ENCODE results near the gene CORT.
"Not testable (repeated sequence)": the region's sequence is repeated elsewhere in the genome, so short reads cannot be mapped to it uniquely, and the experiment has no call there.

Gene CORT

DNA sequence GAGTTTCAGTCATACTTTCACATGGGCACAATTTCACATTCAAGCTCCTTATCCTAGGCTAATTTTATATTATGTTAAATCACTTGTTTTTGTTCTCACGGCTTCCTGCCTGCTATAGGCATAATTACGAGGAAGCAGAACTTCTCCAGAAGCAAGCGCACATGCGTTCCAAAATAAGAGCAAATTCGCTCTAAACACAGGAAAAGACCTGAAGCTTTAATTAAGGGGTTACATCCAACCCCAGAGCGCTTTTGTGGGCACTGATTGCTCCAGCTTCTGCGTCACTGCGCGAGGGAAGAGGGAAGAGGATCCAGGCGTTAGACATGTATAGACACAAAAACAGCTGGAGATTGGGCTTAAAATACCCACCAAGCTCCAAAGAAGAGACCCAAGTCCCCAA lies at the start of gene CORT:
Gene CORT (plus strand): TSS at position 281 of the 400 bp plus-strand sequence. CDS start 193 bp downstream, outside the sequence.
- FAIRE-seq (no peak), DNase-seq (ENCODE audit: insufficient read length, low spot score) (no peak)

GRCh38 chr1:10401281-10401680 lies 48.5 kb upstream of the CORT start:
- FAIRE-seq (no peak), DNase-seq (ENCODE audit: insufficient read length, low spot score) (no peak)

- FAIRE-seq (no peak), DNase-seq (ENCODE audit: insufficient read length, low spot score) (no peak)
Measured at GRCh38 chr1:10402729-10403274, 47.0 kb upstream of the CORT start.

- FAIRE-seq = no peak
- no peak for DNase-seq (ENCODE audit: insufficient read length, low spot score)
Measured at GRCh38 chr1:10407201-10407600, 42.6 kb upstream of the CORT start.

DNA sequence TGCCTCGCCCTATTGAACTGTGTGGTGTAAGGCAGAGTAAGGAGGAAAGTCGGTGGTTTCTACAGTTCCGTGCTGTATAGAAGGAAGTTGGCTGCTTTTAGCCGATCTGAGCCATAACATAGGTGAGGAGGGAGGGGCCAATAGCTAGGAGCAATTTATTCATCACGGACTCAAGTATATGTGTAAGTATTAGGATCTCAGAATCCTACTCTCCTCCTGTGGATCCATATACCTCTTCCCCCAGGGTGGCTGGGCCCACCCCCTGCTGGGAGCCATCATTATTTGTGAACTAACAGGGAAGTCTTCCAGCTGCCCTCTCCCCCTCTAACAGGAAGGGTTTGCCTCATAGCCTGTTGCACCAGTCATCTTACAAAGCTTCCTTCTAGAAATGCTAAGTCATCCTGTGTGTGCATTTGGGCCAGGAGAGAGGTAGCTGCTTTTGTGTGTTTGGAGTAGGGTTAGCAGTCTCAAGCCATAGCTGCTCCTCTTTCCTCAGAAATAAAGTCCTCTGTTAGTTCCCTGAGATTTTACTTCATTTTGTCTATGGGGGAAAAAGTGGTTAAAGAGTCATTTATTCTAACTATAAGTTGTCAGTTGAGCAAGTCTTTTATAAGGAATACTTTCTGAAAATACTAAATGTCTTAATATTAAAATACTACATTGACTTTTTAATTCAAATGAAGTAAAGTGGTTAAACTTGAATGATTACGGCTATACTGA lies 34.5 kb upstream of the CORT start:
- no peak for FAIRE-seq
- DNase-seq (ENCODE audit: insufficient read length, low spot score) = no peak

DNA sequence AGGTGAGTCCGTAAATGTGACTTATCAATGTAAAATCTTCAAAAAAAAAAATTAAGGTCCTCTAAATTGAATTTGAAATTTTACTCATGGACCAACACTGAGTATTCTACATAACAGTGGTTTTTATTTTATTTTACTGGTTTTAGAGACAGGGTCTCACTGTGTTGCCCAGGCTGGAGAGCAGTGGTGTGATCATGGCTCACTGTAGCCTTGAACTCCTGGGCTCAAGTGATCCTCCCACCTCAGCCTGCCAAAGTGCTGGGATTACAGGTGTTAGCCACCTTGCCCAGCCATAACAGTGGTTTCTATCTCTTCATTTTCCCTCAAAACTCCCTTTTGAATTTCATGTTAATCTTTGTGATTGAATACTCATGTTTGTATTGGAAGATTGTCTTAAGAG lies 33.9 kb upstream of the CORT start:
- DNase-seq (ENCODE audit: insufficient read length, low spot score); FAIRE-seq: not testable (repeated sequence)

- FAIRE-seq; DNase-seq (ENCODE audit: insufficient read length, low spot score): not testable (repeated sequence)
Measured at GRCh38 chr1:10418741-10419140, 31.1 kb upstream of the CORT start.

GRCh38 chr1:10419351-10419750 lies 30.5 kb upstream of the CORT start:
- FAIRE-seq (no peak), DNase-seq (ENCODE audit: insufficient read length, low spot score) (no peak)

GRCh38 chr1:10421637-10422036 lies 28.2 kb upstream of the CORT start:
- DNase-seq (ENCODE audit: insufficient read length, low spot score) (no peak), FAIRE-seq (no peak)

GRCh38 chr1:10424034-10424433 lies 25.8 kb upstream of the CORT start:
- DNase-seq (ENCODE audit: insufficient read length, low spot score) (no peak), FAIRE-seq (no peak)

DNA sequence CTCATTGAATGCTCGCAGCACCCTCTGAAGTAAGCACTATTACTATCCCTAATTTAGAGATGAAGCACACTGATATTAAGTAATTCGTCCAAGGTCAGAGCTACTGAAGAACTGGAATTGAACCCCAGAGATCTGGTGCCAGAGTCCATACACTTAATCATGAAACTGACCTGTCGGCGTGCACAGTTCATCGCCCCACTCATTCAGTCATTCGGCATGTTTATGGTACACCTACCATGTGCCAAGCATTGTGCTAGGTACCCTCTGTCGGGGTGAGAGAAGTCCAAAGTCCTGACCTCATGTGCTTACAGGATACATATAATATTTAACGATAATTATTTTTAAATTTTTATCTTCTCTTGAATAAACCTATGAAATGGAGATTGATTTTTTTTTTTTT lies 25.2 kb upstream of the CORT start:
- FAIRE-seq (no peak), DNase-seq (ENCODE audit: insufficient read length, low spot score) (no peak)

DNA sequence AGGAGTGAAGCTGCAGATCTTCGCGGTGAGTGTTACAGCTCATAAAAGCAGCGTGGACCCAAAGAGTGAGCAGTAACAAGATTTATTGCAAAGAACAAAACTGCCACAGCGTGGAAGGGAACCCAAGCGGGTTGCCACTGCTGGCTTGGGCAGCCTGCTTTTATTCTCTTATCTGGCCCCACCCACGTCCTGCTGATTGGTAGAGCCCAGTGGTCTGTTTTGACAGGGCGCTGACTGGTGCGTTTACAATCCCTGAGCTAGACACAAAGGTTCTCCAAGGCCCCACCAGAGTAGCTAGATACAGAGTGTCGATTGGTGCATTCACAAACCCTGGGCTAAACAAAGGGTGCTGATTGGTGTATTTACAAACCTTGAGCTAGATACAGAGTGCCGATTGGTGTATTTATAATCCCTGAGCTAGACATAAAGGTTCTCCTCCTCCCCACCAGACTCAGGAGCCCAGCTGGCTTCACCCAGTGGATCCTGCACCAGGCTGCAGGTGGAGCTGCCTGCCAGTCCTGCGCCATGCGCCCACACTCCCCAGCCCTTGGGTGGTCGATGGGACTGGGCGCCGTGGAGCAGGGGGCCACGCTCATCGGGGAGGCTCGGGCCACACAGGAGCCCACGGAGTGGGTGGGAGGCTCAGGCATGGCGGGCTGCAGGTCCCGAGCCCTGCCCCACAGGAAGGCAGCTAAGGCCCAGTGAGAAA lies 23.9 kb upstream of the CORT start:
- DNase-seq (ENCODE audit: insufficient read length, low spot score); FAIRE-seq: not testable (repeated sequence)

DNA sequence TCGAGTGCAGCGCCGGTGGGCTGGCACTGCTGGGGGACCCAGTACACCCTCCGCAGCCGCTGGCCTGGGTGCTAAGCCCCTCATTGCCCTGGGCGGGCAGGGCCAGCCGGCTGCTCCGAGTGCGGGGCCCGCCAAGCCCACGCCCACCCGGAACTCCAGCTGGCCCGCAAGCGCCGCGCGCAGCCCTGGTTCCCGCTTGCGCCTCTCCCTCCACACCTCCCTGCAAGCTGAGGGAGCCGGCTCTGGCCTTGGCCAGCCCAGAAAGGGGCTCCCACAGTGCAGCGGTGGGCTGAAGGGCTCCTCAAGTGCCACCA lies 23.3 kb upstream of the CORT start:
- not testable (repeated sequence) for FAIRE-seq; DNase-seq (ENCODE audit: insufficient read length, low spot score)

DNA sequence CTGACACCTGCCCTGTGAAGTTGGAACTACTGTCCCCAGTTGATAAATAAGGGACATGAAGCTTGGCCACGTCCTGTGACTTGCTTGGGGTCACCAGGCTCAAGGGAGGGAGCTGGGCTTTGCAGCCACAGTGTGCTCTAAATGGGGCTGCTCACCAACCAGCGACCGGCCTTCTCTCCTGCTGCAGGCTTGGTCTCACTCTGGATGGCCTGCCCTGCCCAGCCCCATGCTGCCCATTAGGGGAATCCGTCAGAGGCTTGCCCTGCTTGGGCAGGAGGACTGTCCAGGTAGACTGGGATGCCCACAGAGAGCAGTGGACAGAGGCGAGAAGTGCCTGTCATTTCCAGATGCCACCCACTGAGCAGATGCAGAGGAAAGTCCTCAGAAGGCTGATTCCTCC lies 20.8 kb upstream of the CORT start:
- no peak for DNase-seq (ENCODE audit: insufficient read length, low spot score)
- no peak for FAIRE-seq

DNA sequence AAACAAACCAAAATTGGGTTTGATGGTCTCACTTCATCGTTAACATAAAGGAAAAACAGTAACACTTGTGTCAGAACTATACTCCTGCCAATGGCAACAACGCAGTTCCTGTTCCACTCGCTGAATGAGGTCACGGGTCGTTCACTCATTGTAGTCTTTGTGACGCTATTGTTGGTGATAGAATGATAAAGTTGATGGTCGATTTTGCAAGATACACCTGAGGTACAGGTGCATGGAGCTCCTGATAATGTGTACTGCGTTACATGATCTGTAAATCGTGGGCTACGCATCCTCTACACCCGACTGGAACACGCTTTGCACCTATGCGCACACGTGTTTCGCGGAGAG lies 20.0 kb upstream of the CORT start:
- DNase-seq (ENCODE audit: insufficient read length, low spot score) (no peak), FAIRE-seq (no peak)

- DNase-seq (ENCODE audit: insufficient read length, low spot score) = peak; percentile 93
- no peak for FAIRE-seq
Measured at GRCh38 chr1:10430216-10431069, 19.4 kb upstream of the CORT start, which contains the start of gene CENPS. TSS of gene CENPS (plus strand) at chr1:10430433. CDS start at chr1:10430518, 85 bp downstream.

- FAIRE-seq = no peak
- DNase-seq (ENCODE audit: insufficient read length, low spot score) = no peak
Measured at GRCh38 chr1:10431070-10431730, 18.6 kb upstream of the CORT start.

GRCh38 chr1:10432910-10433700 lies 16.7 kb upstream of the CORT start:
- no peak for FAIRE-seq
- no peak for DNase-seq (ENCODE audit: insufficient read length, low spot score)

DNA sequence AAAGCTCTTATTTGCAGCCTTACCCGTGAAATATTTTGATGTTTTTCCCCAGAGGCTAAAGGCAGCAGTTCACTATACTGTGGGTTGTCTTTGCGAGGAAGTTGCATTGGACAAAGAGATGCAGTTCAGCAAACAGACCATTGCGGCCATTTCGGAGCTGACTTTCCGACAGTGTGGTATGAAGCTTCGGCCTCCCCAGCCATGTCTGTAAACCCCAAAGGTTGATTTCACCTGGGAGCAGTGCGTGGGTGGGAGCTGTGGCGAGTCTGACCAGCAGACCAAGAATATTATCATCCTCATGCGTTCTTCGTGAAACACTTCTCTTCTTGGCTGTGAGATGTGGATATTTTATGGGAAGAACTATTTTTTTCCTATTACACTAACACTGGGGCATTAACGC lies 16.0 kb upstream of the CORT start:
- FAIRE-seq (no peak), DNase-seq (ENCODE audit: insufficient read length, low spot score) (no peak)

DNA sequence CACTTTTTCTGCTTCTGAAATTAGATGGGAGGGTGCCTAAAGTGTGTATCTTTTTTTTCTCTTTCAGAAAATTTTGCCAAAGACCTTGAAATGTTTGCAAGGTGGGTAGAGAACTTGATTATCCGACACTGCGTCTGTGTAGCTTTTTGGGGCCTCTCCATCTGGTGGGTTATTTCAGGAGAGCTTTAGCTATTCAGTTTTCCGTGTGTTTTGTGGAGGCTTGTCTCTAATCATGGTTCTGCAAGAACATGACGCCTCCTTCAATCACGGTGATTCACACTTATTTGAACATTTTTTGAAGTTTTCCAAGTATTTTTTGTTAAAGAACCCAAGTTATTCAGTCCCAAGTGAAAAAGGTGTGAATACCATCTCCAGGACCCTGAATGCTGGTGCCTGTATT lies 15.2 kb upstream of the CORT start:
- DNase-seq (ENCODE audit: insufficient read length, low spot score) = no peak
- no peak for FAIRE-seq

Measured in GM19239 (cell line).